Posterior vena cava (tissue), 2 donors: ENCODE measurements around the gene TFF2. TPM values are rescaled to one million over a fixed set of nuclear protein-coding genes. Genes with fewer than 3 reads are reported as not detected.

Source experiments
- DNase-seq: peaks from one replicate; pipeline ENCODE4 v3.0.0-alpha.2; 2020; ENCODE audit warnings: low spot score
- intact Hi-C, 2 donors: fragments of 100-400 bp; cut with DNase I; formaldehyde crosslinking; loops; one replicate each; pipeline versions ENCODE4 v1.14.1 to v1.14.2; 2022 to 2023
- total RNA-seq, 2 donors: library from RNA; stranded (reverse); fragmentation: NEBNext Ultra II Directional; extraction: Animal tissue kit (Norgen Biotek cat#: 25700); gene quantifications; one replicate each; pipeline ENCODE4 v1.2.1, GENCODE V29; 2021
- donor health status: DM: yes; HTN: yes; CAD: no.
- donor health status: DM: yes; HTN: yes; CAD: no.

The TFF2 gene
- total RNA-seq, 2 donors from 2014 or later = not detected

DNA sequence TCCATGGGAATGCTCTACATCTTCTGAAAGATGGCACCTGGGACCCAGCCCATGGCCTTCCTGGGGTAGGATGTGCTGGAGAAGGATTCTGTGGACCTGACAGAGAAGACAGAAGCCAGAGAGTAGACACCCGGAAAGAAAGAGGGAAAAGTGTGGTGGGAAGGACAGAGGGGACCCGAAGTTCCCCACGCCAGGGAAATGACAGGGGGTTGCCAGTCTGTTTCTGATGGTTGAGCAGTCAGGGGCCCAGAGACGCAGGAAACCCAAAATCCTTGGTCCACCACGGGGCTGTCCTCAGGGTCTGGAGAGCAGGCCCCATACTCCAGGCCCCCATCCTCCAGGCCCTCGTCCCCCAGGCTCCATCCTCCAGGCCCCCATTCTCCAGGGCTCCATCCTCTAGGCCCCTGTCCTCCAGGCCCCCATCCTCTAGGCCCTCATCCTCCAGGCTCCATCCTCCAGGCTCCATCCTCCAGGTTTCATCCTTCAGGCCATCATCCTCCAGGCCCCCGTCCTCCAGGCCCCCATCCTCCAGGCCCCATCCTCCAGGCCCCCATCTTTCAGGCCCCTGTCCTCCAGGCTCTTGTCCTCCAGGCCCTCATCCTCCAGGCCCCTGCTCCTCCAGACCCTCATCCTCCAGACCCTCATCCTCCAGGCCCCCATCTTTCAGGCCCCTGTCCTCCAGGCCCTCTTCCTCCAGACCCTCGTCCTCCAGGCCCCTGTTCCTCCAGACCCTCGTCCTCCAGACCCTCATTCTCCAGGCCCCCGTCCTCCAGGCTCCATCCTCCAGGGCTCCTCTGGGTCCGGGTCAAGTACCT, 1.0 kb upstream of the TFF2 start:
- peak; percentile 51 for DNase-seq
- intact Hi-C loops = no loop called here

DNA sequence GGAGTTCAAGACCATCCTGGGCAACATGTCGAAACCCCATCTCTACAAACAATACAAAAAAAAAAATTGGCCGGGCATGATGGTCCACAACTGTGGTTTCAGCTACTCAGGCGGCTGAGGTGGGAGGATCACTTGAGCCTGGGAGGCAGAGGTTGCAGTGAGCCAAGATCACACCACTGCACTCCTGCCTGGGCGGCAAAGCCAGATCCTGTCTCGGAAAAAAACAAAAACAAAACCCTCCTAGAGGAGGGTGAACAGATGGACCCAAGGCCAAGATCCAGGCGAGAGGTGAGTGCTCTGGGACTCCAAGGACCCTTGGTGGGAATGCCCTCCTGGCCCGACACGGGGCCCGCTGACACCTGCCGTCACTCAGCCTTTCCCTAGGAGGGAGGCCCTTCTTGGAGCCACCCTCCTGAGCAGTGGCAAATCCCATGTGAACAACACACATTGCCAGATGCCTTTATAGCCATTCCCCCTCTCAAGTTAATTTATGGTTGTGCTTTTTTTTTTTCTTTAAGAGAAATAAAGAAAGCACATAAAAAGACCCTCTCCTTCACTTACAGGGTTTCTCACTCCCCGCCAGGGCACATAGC, 380 bp downstream of the TFF2 start:
- DNase-seq = peak; percentile 64
- intact Hi-C loops = no loop called here

DNA sequence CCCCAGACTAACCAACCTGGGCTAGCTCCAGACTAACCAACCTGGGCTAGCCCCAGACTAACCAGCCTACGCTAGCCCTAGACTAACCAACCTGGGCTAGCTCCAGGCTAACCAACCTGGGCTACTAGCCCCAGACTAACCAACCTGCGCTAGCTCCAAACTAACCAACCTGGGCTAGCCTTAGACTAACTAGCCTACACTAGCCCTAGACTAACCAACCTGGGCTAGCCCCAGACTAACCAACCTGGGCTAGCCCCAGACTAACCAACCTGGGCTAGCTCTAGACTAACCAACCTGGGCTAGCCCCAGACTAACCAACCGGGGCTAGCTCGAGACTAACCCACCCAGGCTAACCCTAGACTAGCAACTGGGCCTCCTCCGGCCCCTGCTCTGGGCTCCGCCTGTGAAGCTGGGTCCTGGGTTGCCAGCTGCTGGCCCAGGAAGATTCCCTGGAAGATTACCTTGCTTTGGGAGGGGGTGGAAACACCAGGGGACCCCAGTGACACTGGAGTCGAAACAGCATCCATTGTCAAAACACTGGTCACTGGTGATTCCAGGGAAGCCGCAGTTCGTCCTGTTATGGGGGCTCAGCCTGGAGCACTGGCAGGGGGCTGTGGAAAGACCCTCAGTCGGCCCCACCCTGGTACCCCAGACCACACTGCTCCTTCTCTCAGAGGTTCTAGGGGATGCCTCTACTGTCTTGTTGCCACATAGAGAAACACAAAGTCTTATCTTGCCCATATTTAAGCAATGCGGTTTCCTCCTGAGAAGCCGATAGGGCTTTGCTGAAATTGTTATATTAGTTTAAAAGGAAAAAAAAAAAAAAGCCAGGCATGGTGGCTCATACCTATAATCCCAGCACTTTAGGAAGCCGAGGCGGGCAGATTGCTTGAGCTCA, 1.1 kb downstream of the TFF2 start:
- intact Hi-C loops = no loop called here

DNA sequence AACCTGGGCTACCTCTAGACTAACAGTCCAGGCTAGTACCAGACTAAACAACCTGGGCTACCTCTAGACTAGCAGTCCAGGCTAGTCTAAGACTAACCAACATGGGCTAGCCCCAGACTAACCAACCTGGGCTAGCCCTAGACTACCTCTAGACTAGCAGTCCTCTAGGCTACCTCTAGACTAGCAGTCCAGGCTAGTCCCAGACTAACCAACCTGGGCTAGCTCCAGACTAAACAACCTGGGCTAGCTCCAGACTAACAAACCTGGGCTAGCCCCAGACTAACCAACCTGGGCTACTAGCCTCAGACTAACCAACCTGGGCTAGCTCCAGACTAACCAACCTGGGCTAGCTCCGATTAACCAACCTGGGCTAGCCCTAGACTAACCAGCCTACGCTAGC, 2.0 kb downstream of the TFF2 start:
- peak; percentile 5 for DNase-seq
- intact Hi-C loops = no loop called here

More for the DNA sequence above, 1.1 kb downstream of the TFF2 start:
- peak; percentile 63 for DNase-seq

DNA sequence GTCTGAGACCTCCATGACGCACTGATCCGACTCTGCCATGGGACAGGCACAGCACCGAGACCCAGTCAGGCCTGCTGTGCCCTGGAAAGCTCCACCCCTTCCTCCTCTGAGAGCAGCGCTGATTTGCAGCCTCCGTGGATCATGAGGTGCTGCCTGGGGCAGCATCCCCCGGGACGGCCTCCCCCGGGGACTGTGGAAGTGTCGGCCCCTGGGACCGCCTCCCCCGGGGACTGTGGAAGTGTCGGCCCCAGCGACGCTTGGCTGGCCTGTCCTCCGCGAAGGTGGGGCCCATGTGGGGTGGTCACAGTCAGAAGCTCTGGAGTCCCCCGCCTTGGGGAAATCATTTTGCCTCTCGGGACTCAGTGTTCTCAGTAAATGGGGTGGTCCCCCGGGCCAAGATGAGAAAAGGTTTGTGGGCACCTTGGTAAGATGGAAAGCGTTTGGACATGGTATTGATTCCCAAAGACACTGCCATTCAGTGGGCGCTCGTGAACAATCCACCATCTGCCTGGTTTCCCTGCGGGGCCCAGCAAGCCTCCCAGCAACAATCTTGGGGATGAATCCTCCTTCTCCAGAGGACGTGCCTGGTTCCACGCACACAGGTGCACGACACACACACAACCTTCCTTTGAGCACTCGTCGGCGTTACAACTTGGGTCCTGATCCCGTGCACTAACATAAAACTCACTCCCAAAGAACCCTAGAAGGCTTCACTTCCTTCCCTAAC, 3.0 kb downstream of the TFF2 start:
- intact Hi-C loops = no loop called here
- peak; percentile 67 for DNase-seq

DNA sequence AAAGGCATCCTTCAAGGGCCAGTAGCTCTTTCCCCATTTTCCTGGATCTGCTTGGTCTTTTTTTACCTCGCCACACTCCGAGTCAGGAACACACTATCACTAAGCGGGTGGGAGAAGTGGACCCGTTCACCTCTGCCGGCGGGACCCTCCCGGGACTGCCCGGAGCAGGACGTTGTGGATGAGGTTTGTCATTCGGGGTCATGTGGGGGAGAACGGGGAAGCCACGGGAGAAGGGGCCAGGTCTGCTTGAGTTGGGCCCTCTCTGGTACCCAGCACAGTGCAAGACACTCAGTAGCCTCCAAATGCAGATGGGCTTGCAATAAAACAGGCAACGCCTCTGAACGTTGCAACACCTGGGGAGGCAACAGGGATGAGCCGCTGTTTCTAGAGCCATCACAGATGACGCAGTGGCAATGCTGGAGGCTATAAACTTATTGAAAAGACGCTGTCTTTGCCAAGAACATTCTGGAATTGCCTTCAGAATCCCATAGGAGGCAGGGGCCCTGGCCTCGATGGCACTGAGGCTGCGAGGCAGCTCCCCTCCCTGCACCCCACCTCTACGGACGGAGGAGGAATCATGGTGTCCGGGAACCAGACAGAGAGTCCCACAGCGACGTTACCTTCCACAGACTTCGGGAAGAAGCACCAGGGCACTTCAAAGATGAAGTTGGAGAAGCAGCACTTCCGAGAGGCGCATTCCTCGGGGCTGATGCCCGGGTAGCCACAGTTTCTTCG, 3.8 kb downstream of the TFF2 start:
- DNase-seq = peak; percentile 47
- intact Hi-C loops = no loop called here

DNA sequence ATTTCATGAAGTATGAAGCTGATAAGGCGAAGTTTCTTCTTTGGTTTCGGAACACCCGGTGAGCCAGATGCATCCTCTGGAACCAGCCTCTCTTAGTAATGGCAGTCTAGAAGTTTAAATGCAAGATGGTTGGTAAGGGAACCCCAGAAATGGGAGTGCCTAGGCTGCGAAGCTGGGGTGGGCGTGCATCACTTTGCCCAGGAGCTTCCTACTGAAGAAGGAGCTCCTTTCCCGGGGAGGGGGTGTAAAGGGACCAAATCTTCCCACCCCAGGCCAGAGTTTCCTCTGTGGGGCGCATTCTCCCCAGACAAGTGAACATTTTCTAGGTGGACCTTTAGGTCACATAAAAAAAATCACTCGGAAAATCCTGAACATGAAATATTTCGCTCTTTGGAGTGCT, 4.4 kb downstream of the TFF2 start:
- intact Hi-C loops = no loop called here
- DNase-seq = peak; percentile 54

- peak; percentile 9 for DNase-seq
- intact Hi-C loops = no loop called here
Measured at GRCh38 chr21:42344631-42345030, 6.2 kb downstream of the TFF2 start.

- intact Hi-C loops = no loop called here
- DNase-seq = peak; percentile 57
Measured at GRCh38 chr21:42343963-42344510, 6.8 kb downstream of the TFF2 start.

GRCh38 chr21:42343556-42343955, 7.2 kb downstream of the TFF2 start:
- peak; percentile 56 for DNase-seq
- intact Hi-C loops = no loop called here

GRCh38 chr21:42343101-42343500, 7.7 kb downstream of the TFF2 start:
- peak; percentile 46 for DNase-seq
- intact Hi-C loops = no loop called here

DNA sequence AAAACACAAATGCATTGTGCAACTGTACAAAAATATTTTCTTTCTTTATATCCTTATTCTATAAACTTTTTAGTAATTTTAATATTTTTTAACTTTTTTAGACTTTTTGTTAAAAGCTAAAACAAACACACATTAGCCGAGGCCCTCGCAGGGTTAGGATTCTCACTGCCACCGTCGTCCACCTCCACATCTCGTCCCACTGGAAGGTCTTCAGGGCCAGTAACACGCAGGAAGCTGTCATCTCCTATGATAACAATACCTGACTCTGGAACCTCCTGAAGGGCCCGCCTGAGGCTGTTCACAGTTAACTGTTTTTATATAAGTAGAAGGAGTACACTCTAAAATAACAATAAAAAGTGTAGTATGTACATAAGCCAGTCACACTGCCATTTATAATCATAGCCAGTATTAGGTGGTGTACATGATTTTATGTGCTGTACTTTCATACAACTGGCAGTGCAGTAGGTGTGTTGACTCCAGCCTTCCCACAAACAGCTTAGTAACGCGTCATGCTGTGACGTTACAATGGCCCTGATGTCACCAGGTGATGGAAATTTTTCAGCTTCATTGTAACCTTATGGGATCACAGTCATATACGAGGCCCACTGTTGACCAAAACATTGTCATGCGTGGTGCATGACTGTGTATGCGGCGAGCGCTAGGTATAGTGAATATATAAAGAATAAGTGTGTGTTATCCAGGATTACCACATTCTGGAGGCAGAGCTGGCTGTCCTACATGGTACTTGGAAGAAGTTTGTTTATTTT, 8.8 kb downstream of the TFF2 start:
- peak; percentile 54 for DNase-seq
- intact Hi-C loops = no loop called here

GRCh38 chr21:42340187-42341050, 10.4 kb downstream of the TFF2 start:
- intact Hi-C loops = no loop called here
- peak; percentile 67 for DNase-seq

GRCh38 chr21:42338729-42339715, 11.8 kb downstream of the TFF2 start:
- peak; percentile 70 for DNase-seq
- intact Hi-C loops = no loop called here

DNA sequence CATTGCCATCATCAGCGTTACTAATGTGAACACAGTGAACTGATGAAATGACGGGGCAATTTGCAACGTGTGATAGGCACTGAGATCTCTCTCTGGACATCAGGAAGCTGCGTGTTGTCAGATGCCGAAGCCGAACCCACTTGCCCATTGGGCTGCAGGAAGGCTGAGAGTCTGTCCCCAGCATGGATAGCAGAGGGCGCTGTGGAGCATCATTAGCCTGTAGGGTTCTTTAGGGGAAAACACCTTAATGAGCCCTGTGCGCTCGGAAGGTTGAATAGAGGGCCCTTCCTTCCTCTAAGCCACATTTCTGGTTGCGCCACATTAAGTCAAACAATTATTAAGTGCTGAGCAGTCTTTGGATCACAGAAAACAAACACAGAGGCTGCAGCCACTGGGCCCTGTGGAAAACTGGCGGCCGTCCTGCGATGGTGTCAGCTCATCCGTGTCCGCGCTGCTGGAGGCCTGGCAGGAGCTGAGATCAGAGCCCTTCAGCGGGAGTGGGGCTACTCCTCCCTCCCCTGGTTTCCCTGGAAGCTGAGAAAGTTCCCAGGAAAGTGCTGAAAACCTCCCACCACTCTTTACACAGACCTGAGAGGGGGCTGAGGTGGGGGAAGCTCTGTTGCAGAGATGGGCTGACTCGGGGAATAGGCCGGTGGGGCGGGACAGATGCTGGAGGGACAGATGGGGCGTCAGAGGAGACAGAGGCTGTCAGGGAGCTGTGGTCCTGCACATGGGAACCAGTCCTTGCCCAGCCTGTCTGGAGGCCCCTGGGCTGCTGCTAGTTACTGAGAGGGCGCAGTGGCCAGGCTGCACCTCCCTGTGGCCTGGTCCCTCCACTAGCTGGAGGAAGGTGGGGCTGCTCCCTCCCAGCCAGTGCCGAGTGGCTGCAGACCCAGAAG, 12.7 kb downstream of the TFF2 start:
- peak; percentile 89 for DNase-seq
- intact Hi-C loops = no loop called here
